Stimulated activated naive CD8-positive, alpha-beta T cell treated with anti-CD3 and anti-CD28 coated beads, Interleukin-15, amount 100 ng/mL, for 72 hours (primary cell): ENCODE results near the gene PDZK1IP1.
"Not testable (repeated sequence)": the region's sequence is repeated elsewhere in the genome, so short reads cannot be mapped to it uniquely, and the experiment has no call there.

Experiments used
- ATAC-seq: fragments of 150-1000 bp; cut with Tn5 transposase; 2 replicates; pipeline ENCODE4 v1.10.0; 2021; ENCODE audit warnings: mild to moderate bottlenecking, moderate library complexity
- DNase-seq, 2 donors: peaks; one replicate each; pipeline ENCODE4 v3.0.0; 2021 to 2022
- H3K27ac Mint-ChIP-seq, 2 donors: one replicate each; pipeline ENCODE4 v1.8.0; 2022; ENCODE audit warnings: mild to moderate bottlenecking in 2 of 2, mixed read lengths in 2 of 2, moderate library complexity in 2 of 2
- H3K27me3 Mint-ChIP-seq: one replicate; pipeline ENCODE4 v1.8.0; 2022; ENCODE audit warnings: mixed read lengths
- H3K4me1 Mint-ChIP-seq: one replicate; pipeline ENCODE4 v1.8.0; 2022; ENCODE audit warnings: mild to moderate bottlenecking, mixed read lengths
- H3K4me3 Mint-ChIP-seq, 2 donors: one replicate each; pipeline ENCODE4 v1.8.0; 2022; ENCODE audit warnings: mild to moderate bottlenecking in 2 of 2, mixed read lengths in 2 of 2, moderate library complexity in 1 of 2
- H3K9me3 Mint-ChIP-seq, 2 donors: one replicate each; pipeline ENCODE4 v1.8.0; 2022; ENCODE audit warnings: mixed read lengths in 2 of 2

Gene PDZK1IP1

GRCh38 chr1:47181955-47182675 is 7.7 kb downstream of the PDZK1IP1 start:
- H3K27ac Mint-ChIP-seq: no peak overlapping the region
- no peaks in the 10 kb centered on the region for H3K9me3 Mint-ChIP-seq
- DNase-seq (no peak), ATAC-seq (no peak)
- H3K27me3 Mint-ChIP-seq: peaks cover 47% of the 10 kb centered on the region
- peaks cover 13% of the 10 kb centered on the region for H3K4me1 Mint-ChIP-seq
- no peak overlapping the region for H3K4me3 Mint-ChIP-seq

GRCh38 chr1:47181095-47181954 is 8.5 kb downstream of the PDZK1IP1 start:
- no peak overlapping the region for H3K27ac Mint-ChIP-seq
- no peak overlapping the region for H3K4me3 Mint-ChIP-seq
- ATAC-seq (no peak), DNase-seq (no peak)
- peaks cover 13% of the 10 kb centered on the region for H3K4me1 Mint-ChIP-seq
- H3K9me3 Mint-ChIP-seq: no peaks in the 10 kb centered on the region
- H3K27me3 Mint-ChIP-seq: peaks cover 49% of the 10 kb centered on the region

GRCh38 chr1:47180603-47181094 is 9.2 kb downstream of the PDZK1IP1 start:
- Mint-ChIP-seq H3K27ac (peak overlapping the region in 1 of 2 donors; percentile 9), H3K4me3 (no peak overlapping the region), H3K4me1 (peaks cover 13% of the 10 kb centered on the region), H3K27me3 (peaks cover 56% of the 10 kb centered on the region), H3K9me3 (no peaks in the 10 kb centered on the region)
- ATAC-seq (no peak), DNase-seq (no peak)

GRCh38 chr1:47179988-47180563 is 9.8 kb downstream of the PDZK1IP1 start:
- ATAC-seq: no peak
- DNase-seq: no peak
- Mint-ChIP-seq H3K27ac (no peak overlapping the region), H3K4me3 (no peak overlapping the region), H3K27me3 (peaks cover 62% of the 10 kb centered on the region), H3K4me1 (peaks cover 19% of the 10 kb centered on the region), H3K9me3 (no peaks in the 10 kb centered on the region)

GRCh38 chr1:47179017-47179987 is 10.5 kb downstream of the PDZK1IP1 start:
- peak; percentile 70 to 85 for DNase-seq
- H3K27me3 Mint-ChIP-seq: peaks cover 69% of the 10 kb centered on the region
- H3K27ac Mint-ChIP-seq: peak overlapping the region; percentile 82 to 97

GRCh38 chr1:47178654-47179016 is 11.2 kb downstream of the PDZK1IP1 start:
- no peak for ATAC-seq
- peaks cover 20% of the 10 kb centered on the region for H3K4me1 Mint-ChIP-seq
- peak overlapping the region in 1 of 2 donors; percentile 89 for H3K4me3 Mint-ChIP-seq
- no peak for DNase-seq
- H3K27me3 Mint-ChIP-seq: peaks cover 76% of the 10 kb centered on the region
- no peak overlapping the region for H3K27ac Mint-ChIP-seq
- H3K9me3 Mint-ChIP-seq: no peaks in the 10 kb centered on the region

More at GRCh38 chr1:47179017-47179987, 10.5 kb downstream of the PDZK1IP1 start:
- ATAC-seq: peak; percentile 89
- peaks cover 20% of the 10 kb centered on the region for H3K4me1 Mint-ChIP-seq
- H3K9me3 Mint-ChIP-seq: no peaks in the 10 kb centered on the region
- peak overlapping the region; percentile 89 to 90 for H3K4me3 Mint-ChIP-seq

GRCh38 chr1:47178020-47178419 is 11.8 kb downstream of the PDZK1IP1 start:
- H3K27ac Mint-ChIP-seq: no peak overlapping the region
- DNase-seq (no peak), ATAC-seq (no peak)
- H3K9me3 Mint-ChIP-seq: no peaks in the 10 kb centered on the region
- H3K4me1 Mint-ChIP-seq: peaks cover 20% of the 10 kb centered on the region
- H3K4me3 Mint-ChIP-seq: no peak overlapping the region
- peaks cover 74% of the 10 kb centered on the region for H3K27me3 Mint-ChIP-seq

- Mint-ChIP-seq H3K27me3 (peaks cover 61% of the 10 kb centered on the region), H3K9me3 (no peaks in the 10 kb centered on the region), H3K27ac (no peak overlapping the region), H3K4me1 (peaks cover 20% of the 10 kb centered on the region), H3K4me3 (no peak overlapping the region)
- ATAC-seq (peak; percentile 48), DNase-seq (peak; percentile 39 to 50)
Measured at GRCh38 chr1:47175227-47175934, 14.5 kb downstream of the PDZK1IP1 start.

- ATAC-seq (no peak), DNase-seq (no peak)
- Mint-ChIP-seq H3K9me3 (no peaks in the 10 kb centered on the region), H3K27ac (no peak overlapping the region), H3K4me3 (no peak overlapping the region), H3K4me1 (peaks cover 18% of the 10 kb centered on the region), H3K27me3 (peaks cover 53% of the 10 kb centered on the region)
Measured at GRCh38 chr1:47174656-47175020, 15.2 kb downstream of the PDZK1IP1 start.

- H3K4me1 Mint-ChIP-seq: peaks cover 8% of the 10 kb centered on the region
Measured at GRCh38 chr1:47172782-47173181, 17.1 kb downstream of the PDZK1IP1 start.

GRCh38 chr1:47164552-47164951 is 25.3 kb downstream of the PDZK1IP1 start:
- DNase-seq (no peak), ATAC-seq (no peak)
- peaks cover 49% of the 10 kb centered on the region for H3K27me3 Mint-ChIP-seq
- no peaks in the 10 kb centered on the region for H3K9me3 Mint-ChIP-seq
- no peak overlapping the region for H3K4me3 Mint-ChIP-seq
- H3K4me1 Mint-ChIP-seq: no peaks in the 10 kb centered on the region
- no peak overlapping the region for H3K27ac Mint-ChIP-seq

More at GRCh38 chr1:47172782-47173181, 17.1 kb downstream of the PDZK1IP1 start:
- Mint-ChIP-seq H3K9me3 (no peaks in the 10 kb centered on the region), H3K4me3 (no peak overlapping the region), H3K27ac (no peak overlapping the region), H3K27me3 (peaks cover 56% of the 10 kb centered on the region)
- no peak for ATAC-seq
- no peak for DNase-seq

- no peaks in the 10 kb centered on the region for H3K4me1 Mint-ChIP-seq
- ATAC-seq (no peak), DNase-seq (no peak)
- peaks cover 34% of the 10 kb centered on the region for H3K27me3 Mint-ChIP-seq
- H3K9me3 Mint-ChIP-seq: peaks cover 0 to 1% of the 10 kb centered on the region in 2 donors
- no peak overlapping the region for H3K4me3 Mint-ChIP-seq
- no peak overlapping the region for H3K27ac Mint-ChIP-seq
Measured at GRCh38 chr1:47161298-47162040, 28.4 kb downstream of the PDZK1IP1 start.

GRCh38 chr1:47160716-47161115 is 29.1 kb downstream of the PDZK1IP1 start:
- Mint-ChIP-seq H3K4me1 (no peaks in the 10 kb centered on the region), H3K4me3 (no peak overlapping the region), H3K27me3 (peaks cover 42% of the 10 kb centered on the region), H3K9me3 (peaks cover 0 to 9% of the 10 kb centered on the region in 2 donors), H3K27ac (no peak overlapping the region)
- ATAC-seq: no peak
- DNase-seq: no peak

GRCh38 chr1:47157957-47158356 is 31.9 kb downstream of the PDZK1IP1 start:
- Mint-ChIP-seq H3K27me3 (peaks cover 57% of the 10 kb centered on the region), H3K9me3 (peaks cover 0 to 29% of the 10 kb centered on the region in 2 donors)
- H3K4me3 Mint-ChIP-seq, DNase-seq, H3K27ac Mint-ChIP-seq, ATAC-seq, H3K4me1 Mint-ChIP-seq: not testable (repeated sequence)
